Left ventricle myocardium inferior (tissue), 1 donor: ENCODE measurements around the gene COL11A2. TPM values are rescaled to one million over a fixed set of nuclear protein-coding genes. Genes with fewer than 3 reads are reported as not detected.

ENCODE experiments used
- DNase-seq: peaks from one replicate; pipeline ENCODE4 v3.0.0-alpha.2; 2020
- H3K27ac ChIP-seq: fragments of 200-600 bp; replicated peaks from 2 replicates; pipeline ENCODE4 v1.8.0; 2021
- H3K27me3 ChIP-seq: fragments of 200-600 bp; 2 replicates; pipeline ENCODE4 v1.8.0; 2021; ENCODE audit warnings: low read depth
- H3K36me3 ChIP-seq: fragments of 200-600 bp; 2 replicates; pipeline ENCODE4 v1.8.0; 2021
- H3K4me1 ChIP-seq: fragments of 200-600 bp; 2 replicates; pipeline ENCODE4 v1.8.0; 2021
- H3K4me3 ChIP-seq: fragments of 200-600 bp; 2 replicates; pipeline ENCODE4 v1.8.0; 2021; ENCODE audit warnings: mild to moderate bottlenecking, moderate library complexity
- H3K9me3 ChIP-seq: fragments of 200-600 bp; replicated peaks from 2 replicates; pipeline ENCODE4 v1.8.0; 2021
- CTCF ChIP-seq: fragments of 200-600 bp; IDR thresholded peaks from 2 replicates; pipeline ENCODE4 v1.8.0; 2021; ENCODE audit warnings: antibody characterized with exemption, mild to moderate bottlenecking, borderline replicate concordance
- intact Hi-C: fragments of 100-400 bp; cut with micrococcal nuclease; formaldehyde crosslinking; loops from one replicate; pipeline ENCODE4 v1.11.0; 2022
- total RNA-seq: library from RNA; stranded (reverse); fragmentation: NEBNext Ultra II Directional; extraction: Animal tissue kit (Norgen Biotek cat#: 25700); gene quantifications from one replicate; pipeline ENCODE4 v1.2.1, GENCODE V29; 2021
- donor health status: DM: no; HTN: yes; CAD: no; lungs with severe emphysema.

The COL11A2 gene
- total RNA-seq, 1 donor from 2014 or later = 1.3 TPM

GRCh38 chr6:33167374-33168283 lies 24.6 kb downstream of the COL11A2 start:
- Histone ChIP-seq H3K27me3 (no peaks in the 10 kb centered on the region), H3K36me3 (no peaks in the 10 kb centered on the region), H3K27ac (no peak overlapping the region), H3K4me1 (no peaks in the 10 kb centered on the region), H3K9me3 (no peaks in the 10 kb centered on the region), H3K4me3 (no peak overlapping the region)
- intact Hi-C loops = no loop called here
- TF ChIP-seq CTCF = no peak
- no peak for DNase-seq

- DNase-seq = no peak
- no peak for TF ChIP-seq CTCF
- Histone ChIP-seq H3K27me3 (no peaks in the 10 kb centered on the region), H3K9me3 (no peaks in the 10 kb centered on the region), H3K27ac (no peak overlapping the region), H3K4me1 (peaks cover 3% of the 10 kb centered on the region), H3K4me3 (no peak overlapping the region), H3K36me3 (no peaks in the 10 kb centered on the region)
- intact Hi-C loops = no loop called here
These were observed 25.5 kb downstream of the COL11A2 start for GRCh38 chr6:33166811-33167210.

- Histone ChIP-seq H3K27ac (no peak overlapping the region), H3K27me3 (no peaks in the 10 kb centered on the region), H3K4me1 (peaks cover 8% of the 10 kb centered on the region), H3K4me3 (no peak overlapping the region), H3K36me3 (no peaks in the 10 kb centered on the region), H3K9me3 (no peaks in the 10 kb centered on the region)
- TF ChIP-seq CTCF = no peak
- no peak for DNase-seq
- intact Hi-C loops = no loop called here
These were observed 25.9 kb downstream of the COL11A2 start for GRCh38 chr6:33166363-33166762.

- Histone ChIP-seq H3K9me3 (no peaks in the 10 kb centered on the region), H3K4me3 (no peak overlapping the region), H3K36me3 (no peaks in the 10 kb centered on the region), H3K27ac (no peak overlapping the region), H3K27me3 (no peaks in the 10 kb centered on the region), H3K4me1 (peaks cover 14% of the 10 kb centered on the region)
- TF ChIP-seq CTCF = no peak
- intact Hi-C loops = no loop called here
- no peak for DNase-seq
These were observed 26.5 kb downstream of the COL11A2 start for GRCh38 chr6:33165581-33166258.

- H3K4me3 ChIP-seq = no peak overlapping the region
These were observed 27.4 kb downstream of the COL11A2 start for GRCh38 chr6:33164665-33165373.

More at GRCh38 chr6:33164665-33165373, 27.4 kb downstream of the COL11A2 start:
- Histone ChIP-seq H3K9me3 (no peaks in the 10 kb centered on the region), H3K27me3 (no peaks in the 10 kb centered on the region), H3K4me1 (peaks cover 16% of the 10 kb centered on the region), H3K36me3 (no peaks in the 10 kb centered on the region), H3K27ac (no peak overlapping the region)
- intact Hi-C loops = loop anchor here (5.0 kb wide), 1 partner anchor 82 kb away; no protein-coding TSS in a partner anchor
- no peak for TF ChIP-seq CTCF
- no peak for DNase-seq
